B cell (primary cell): ENCODE measurements around the gene KRT27. TPM values are rescaled to one million over a fixed set of nuclear protein-coding genes. Genes with fewer than 3 reads are reported as not detected.

Experiments used
- ATAC-seq: fragments of 200-7000 bp; cut with Tn5 transposase; one replicate; pipeline ENCODE4 v1.10.0; 2021; ENCODE audit warnings: low read depth, mild to moderate bottlenecking, moderate number of reproducible peaks, moderate library complexity
- CTCF ChIA-PET: fragments of 350-600 bp; sonication (Branson Sonifier 250); formaldehyde crosslinking; loops from one replicate; lab custom pipeline; 2021; ENCODE audit warnings: antibody characterized with exemption, inconsistent platforms; lab: Charles Lee
- POLR2A ChIA-PET: fragments of 350-600 bp; sonication (Branson Sonifier 250); formaldehyde crosslinking; loops from one replicate; lab custom pipeline; 2021; ENCODE audit warnings: antibody characterized with exemption; lab: Charles Lee
- DNase-seq: peaks from one replicate; pipeline ENCODE4 v3.0.0; 2013
- H2AFZ ChIP-seq: 2 replicates; pipeline ENCODE4 v1.6.1; 2012; ENCODE audit warnings: mild to moderate bottlenecking, low read depth, low read length; ENCODE audit not compliant: insufficient read depth, poor library complexity, severe bottlenecking
- H3K27ac ChIP-seq, 2 donors: 1 replicate in 1 of 2; 2 replicates in 1 of 2; pipeline ENCODE4 v1.5.1; 2012 to 2013; ENCODE audit warnings: low read length in 2 of 2, mild to moderate bottlenecking in 2 of 2, moderate library complexity in 1 of 2
- H3K27me3 ChIP-seq, 4 experiments: fragments of 200-600 bp in 1 of 4; sonication (generic) in 1 of 4; replicated peaks in 1 of 4; 1 replicate in 2 of 4; 2 replicates in 2 of 4; pipeline versions ENCODE4 v1.6.1 to v1.7.0; 2013 to 2016; ENCODE audit warnings: low read length in 3 of 4, mild to moderate bottlenecking in 2 of 4, mixed read lengths in 1 of 4, moderate library complexity in 1 of 4; ENCODE audit not compliant: insufficient read depth in 4 of 4, control insufficient read depth in 3 of 4; ENCODE audit errors: control extremely low read depth in 1 of 4
- H3K36me3 ChIP-seq, 2 experiments: replicated peaks in 1 of 2; 1 replicate in 1 of 2; 2 replicates in 1 of 2; pipeline versions ENCODE4 v1.6.1 to v1.7.1; 2013; ENCODE audit warnings: low read length in 1 of 2; ENCODE audit not compliant: insufficient read depth in 2 of 2, control insufficient read depth in 1 of 2; ENCODE audit errors: control extremely low read depth in 1 of 2, extremely low read depth in 1 of 2
- H3K4me1 ChIP-seq, 2 donors: fragments of 200-600 bp in 1 of 2; sonication (generic) in 1 of 2; 1 replicate in 1 of 2; 2 replicates in 1 of 2; pipeline versions ENCODE4 v1.5.1 to v1.6.1; 2013 to 2017; ENCODE audit warnings: low read length in 2 of 2; ENCODE audit not compliant: control insufficient read depth in 2 of 2, insufficient read depth in 2 of 2
- H3K4me2 ChIP-seq: replicated peaks from 2 replicates; pipeline ENCODE3; 2012; ENCODE audit warnings: mild to moderate bottlenecking, low read depth, low read length; ENCODE audit not compliant: poor library complexity, severe bottlenecking
- H3K4me3 ChIP-seq, 5 experiments: fragments of 200-600 bp in 1 of 5; sonication (generic) in 1 of 5; 1 replicate in 3 of 5; 2 replicates in 2 of 5; pipeline versions ENCODE4 v1.5.1 to v1.7.0; 2011 to 2016; ENCODE audit warnings: low read length in 4 of 5, mild to moderate bottlenecking in 4 of 5, low read depth in 2 of 5, control low read depth in 1 of 5, moderate library complexity in 1 of 5; ENCODE audit not compliant: insufficient read depth in 1 of 5; ENCODE audit errors: control extremely low read depth in 1 of 5, extremely low read depth in 1 of 5
- H3K79me2 ChIP-seq: fragments of 200-600 bp; sonication (generic); one replicate; pipeline ENCODE4 v1.6.0; 2016; ENCODE audit warnings: low read length; ENCODE audit not compliant: control insufficient read depth, insufficient read depth
- H3K9ac ChIP-seq: fragments of 200-600 bp; sonication (generic); 2 replicates; pipeline ENCODE4 v1.6.1; 2017; ENCODE audit warnings: mild to moderate bottlenecking, low read length, moderate library complexity
- H3K9me3 ChIP-seq, 3 donors: one replicate each; pipeline versions ENCODE4 v1.6.1 to v1.7.1; 2013; ENCODE audit warnings: low read length in 2 of 3; ENCODE audit not compliant: control insufficient read depth in 2 of 3, insufficient read depth in 1 of 3; ENCODE audit errors: control extremely low read depth in 1 of 3
- H4K20me1 ChIP-seq: 2 replicates; pipeline ENCODE4 v1.6.0; 2012; ENCODE audit warnings: mild to moderate bottlenecking, low read length; ENCODE audit not compliant: insufficient read depth, control insufficient read depth, poor library complexity, severe bottlenecking
- H3K27ac Mint-ChIP-seq: one replicate; pipeline ENCODE4 v1.8.0; 2021; ENCODE audit warnings: mixed read lengths
- H3K27me3 Mint-ChIP-seq: one replicate; pipeline ENCODE4 v1.8.0; 2021; ENCODE audit warnings: mixed read lengths
- H3K4me1 Mint-ChIP-seq: one replicate; pipeline ENCODE4 v1.8.0; 2021; ENCODE audit warnings: mixed read lengths
- H3K4me3 Mint-ChIP-seq: one replicate; pipeline ENCODE4 v1.8.0; 2021; ENCODE audit warnings: mixed read lengths
- H3K9me3 Mint-ChIP-seq: one replicate; pipeline ENCODE4 v1.8.0; 2022; ENCODE audit warnings: mixed read lengths; ENCODE audit not compliant: insufficient read depth
- CTCF ChIP-seq: fragments of 200-600 bp; IDR thresholded peaks from one replicate; pipeline ENCODE4 v1.8.0; 2022; ENCODE audit warnings: antibody characterized with exemption, mild to moderate bottlenecking
- EZH2 ChIP-seq: IDR thresholded peaks from 2 replicates; pipeline ENCODE4 v1.6.1; 2012; ENCODE audit warnings: borderline replicate concordance, low read depth, mild to moderate bottlenecking, moderate library complexity, low read length; ENCODE audit not compliant: insufficient read depth, poor library complexity, severe bottlenecking
- WGBS: methylation state at CpG from one replicate; pipeline ENCODE4 v1.1.5; 2013; ENCODE audit warnings: missing lambda C conversion rate; ENCODE audit not compliant: insufficient coverage; 5-methylcytosine and 5-hydroxymethylcytosine counted together
- intact Hi-C: fragments of 100-400 bp; cut with micrococcal nuclease; formaldehyde crosslinking; loops from one replicate; pipeline ENCODE4 v1.10.0; 2022
- polyA plus RNA-seq: library from polyadenylated mRNA; depleted of rRNA; stranded (reverse); fragments of >200 nt; gene quantifications from 2 replicates; pipeline ENCODE4 v1.2.3, GENCODE V29; 2012
- total RNA-seq, 2 donors: library from RNA; stranded (reverse); fragments of 120-200 nt in 1 of 2; gene quantifications; 1 replicate in 1 of 2; 2 replicates in 1 of 2; pipeline versions ENCODE4 v1.2.3 to v1.2.4, GENCODE V29; 2013 to 2022

Gene KRT27
- total and polyA plus RNA-seq, 2 donors (not counting 1 experiment from before 2014, with no cell fraction given), result not detected

- 89% methylated on average over 9 of the region's 10 CpGs for WGBS
- Histone ChIP-seq H3K4me1 (no peaks in the 10 kb centered on the region), H3K4me2 (no peak overlapping the region), H3K9me3 (no peaks in the 10 kb centered on the region), H3K4me3 (no peak overlapping the region), H3K79me2 (no peaks in the 10 kb centered on the region), H4K20me1 (no peaks in the 10 kb centered on the region), H2AFZ (no peak overlapping the region), H3K27ac (no peak overlapping the region), H3K9ac (no peak overlapping the region), H3K36me3 (no peaks in the 10 kb centered on the region), H3K27me3 (peaks cover 0 to 25% (median 2%) of the 10 kb centered on the region in 4 experiments)
- H3K27ac Mint-ChIP-seq, result no peak overlapping the region
- ChIA-PET CTCF (interaction anchor here (3.7 kb wide), 1 partner anchor 173 kb away, joined by 25 read pairs; no protein-coding TSS in a partner anchor), POLR2A (no interaction called here)
- H3K27me3 Mint-ChIP-seq, result peaks cover 45% of the 10 kb centered on the region
- ATAC-seq, result no peak
- no peak for TF ChIP-seq EZH2
- TF ChIP-seq CTCF, result no peak
- no peak for DNase-seq
- intact Hi-C loops, result loop anchor here (5.0 kb wide), 1 partner anchor 352 kb away; the partner anchor contains the start of gene IGFBP4
- H3K4me3 Mint-ChIP-seq, result no peak overlapping the region
- no peaks in the 10 kb centered on the region for H3K9me3 Mint-ChIP-seq
- no peaks in the 10 kb centered on the region for H3K4me1 Mint-ChIP-seq
These were observed 11.5 kb upstream of the KRT27 start for GRCh38 chr17:40793832-40794231.

GRCh38 chr17:40791787-40792436, 9.6 kb upstream of the KRT27 start:
- peak; percentile 41 for TF ChIP-seq CTCF
- TF ChIP-seq EZH2, result no peak
- Histone ChIP-seq H3K4me1 (no peaks in the 10 kb centered on the region), H3K36me3 (no peaks in the 10 kb centered on the region), H3K79me2 (no peaks in the 10 kb centered on the region), H3K4me2 (no peak overlapping the region), H3K9me3 (no peaks in the 10 kb centered on the region), H3K27me3 (peaks cover 0 to 17% (median 2%) of the 10 kb centered on the region in 4 experiments), H3K4me3 (no peak overlapping the region), H2AFZ (no peak overlapping the region), H4K20me1 (no peaks in the 10 kb centered on the region), H3K9ac (no peak overlapping the region), H3K27ac (no peak overlapping the region)
- Mint-ChIP-seq H3K27me3 (peaks cover 35% of the 10 kb centered on the region), H3K4me1 (no peaks in the 10 kb centered on the region), H3K9me3 (no peaks in the 10 kb centered on the region), H3K4me3 (no peak overlapping the region), H3K27ac (no peak overlapping the region)
- 48% methylated on average over 2 of the region's 6 CpGs for WGBS
- ChIA-PET POLR2A (interaction anchor here (0.6 kb wide), 1 partner anchor 247 kb away, joined by 10 read pairs; no protein-coding TSS in a partner anchor), CTCF (interaction anchor here (0.7 to 3.7 kb wide), 14 partner anchors 11 to 871 kb away, joined by 3 to 25 read pairs (median 3); partner anchors contain the start of gene SMARCE1)
- no peak for ATAC-seq
- intact Hi-C loops, result loop anchor here (1.0 to 5.0 kb wide), 3 partner anchors 78 to 350 kb away; partner anchors contain the start of gene IGFBP4
- peak; percentile 25 for DNase-seq
